Right renal cortex interstitium (tissue), 3 donors: Measurements from ENCODE around the gene SH2B3. TPM values are rescaled to one million over a fixed set of nuclear protein-coding genes. Genes with fewer than 3 reads are reported as not detected.
"Not testable (repeated sequence)": the region's sequence is repeated elsewhere in the genome, so short reads cannot be mapped to it uniquely, and the experiment has no call there.

Experiments used
- DNase-seq, 3 donors: peaks; one replicate each; pipeline ENCODE4 v3.0.0-alpha.2; 2013; ENCODE audit warnings: low read depth in 3 of 3, low spot score in 2 of 3
- polyA plus RNA-seq, 3 donors: library from polyadenylated mRNA; unstranded; fragments of 120-200 nt; gene quantifications; one replicate each; pipeline ENCODE4 v1.2.1, GENCODE V29; 2013; ENCODE audit not compliant: insufficient read length in 3 of 3

Gene SH2B3
- polyA plus RNA-seq, 3 donors: 16.8 to 19.5 (median 18.4) TPM

DNA sequence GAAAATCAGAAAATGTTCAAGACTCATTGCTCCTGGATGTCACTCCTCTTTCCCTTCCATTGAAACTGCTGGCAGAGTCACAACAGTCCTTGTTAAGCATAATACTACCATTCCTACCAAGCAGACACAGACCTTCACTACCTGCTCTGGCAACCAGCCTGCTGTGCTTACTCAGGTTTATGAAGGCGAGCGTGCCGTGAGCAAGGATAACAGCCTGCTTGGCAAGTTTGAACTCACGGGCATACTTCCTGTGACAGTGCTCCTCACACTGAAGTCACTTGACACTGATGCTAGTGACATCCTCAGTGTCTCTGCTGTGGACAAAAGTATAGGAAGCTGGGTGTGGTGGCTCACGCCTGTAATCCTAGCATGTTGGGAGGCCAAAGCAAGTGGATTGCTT, 21.1 kb upstream of the SH2B3 start:
- no peak for DNase-seq

DNA sequence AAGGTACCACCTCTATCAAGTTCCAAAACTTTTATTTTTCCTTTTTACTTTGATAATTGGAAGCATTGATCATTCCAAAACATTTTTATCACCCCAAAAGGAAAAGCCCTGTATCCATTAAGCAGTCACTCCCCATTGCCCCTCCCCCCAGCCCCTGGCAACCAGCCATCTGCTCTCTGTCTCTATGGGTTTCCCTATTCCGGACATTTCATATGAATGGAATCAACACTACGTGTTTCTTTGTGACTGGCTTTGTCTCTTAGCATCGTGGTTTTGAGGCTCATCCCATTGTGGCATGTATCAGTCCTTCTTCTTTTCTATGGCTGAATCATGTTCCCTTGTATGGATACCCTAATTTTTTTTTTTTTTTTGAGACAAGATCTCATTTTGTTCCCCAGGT, 18.8 kb upstream of the SH2B3 start:
- no peak for DNase-seq

DNA sequence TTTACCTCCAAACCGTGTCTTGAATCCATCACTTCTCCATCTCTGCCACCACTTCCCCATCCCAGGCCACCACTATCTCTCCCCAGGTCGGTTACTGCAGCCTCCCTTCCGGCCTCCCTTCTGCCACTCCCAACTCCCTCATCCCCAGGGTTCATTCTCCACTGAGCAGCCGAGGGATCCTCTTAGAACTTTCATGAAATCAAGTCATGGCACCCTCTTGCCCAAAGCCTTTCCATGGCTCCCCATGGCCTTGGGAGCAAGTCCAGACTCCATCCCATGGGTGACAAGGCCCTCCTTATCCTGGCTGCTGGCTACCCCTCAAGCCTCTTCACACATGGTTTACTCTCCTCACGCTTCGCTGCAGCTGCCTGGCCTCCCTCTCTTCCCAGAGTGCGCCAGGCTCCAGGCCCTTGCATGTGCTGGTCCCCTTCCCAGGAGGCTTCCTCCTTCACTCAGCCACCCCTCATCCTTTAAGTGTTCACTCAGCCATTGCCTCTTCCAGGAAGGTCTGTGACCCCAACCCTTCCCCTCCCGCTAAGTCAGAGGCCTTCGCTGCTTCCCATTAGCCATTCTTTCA, 17.9 kb upstream of the SH2B3 start:
- no peak for DNase-seq

DNA sequence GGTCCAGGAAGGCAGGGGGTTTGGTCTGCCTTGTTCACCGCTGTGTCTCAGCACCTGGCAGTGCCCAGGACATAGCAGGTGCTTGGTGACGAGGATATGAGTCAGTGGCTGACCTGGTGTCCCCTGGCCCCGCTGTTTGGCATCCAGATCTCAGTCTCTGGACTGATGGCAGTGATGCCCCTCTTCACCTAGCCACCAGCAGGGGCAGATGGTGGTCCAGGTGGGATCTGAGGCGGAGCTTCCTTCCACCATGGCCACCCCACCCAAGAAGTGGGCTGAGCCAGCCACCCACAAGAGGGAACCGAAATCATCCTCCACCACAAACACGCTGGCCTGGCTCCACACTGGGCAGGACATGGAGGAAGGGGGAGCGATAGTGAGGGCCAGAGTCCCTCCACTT, 16.1 kb upstream of the SH2B3 start:
- no peak for DNase-seq

DNA sequence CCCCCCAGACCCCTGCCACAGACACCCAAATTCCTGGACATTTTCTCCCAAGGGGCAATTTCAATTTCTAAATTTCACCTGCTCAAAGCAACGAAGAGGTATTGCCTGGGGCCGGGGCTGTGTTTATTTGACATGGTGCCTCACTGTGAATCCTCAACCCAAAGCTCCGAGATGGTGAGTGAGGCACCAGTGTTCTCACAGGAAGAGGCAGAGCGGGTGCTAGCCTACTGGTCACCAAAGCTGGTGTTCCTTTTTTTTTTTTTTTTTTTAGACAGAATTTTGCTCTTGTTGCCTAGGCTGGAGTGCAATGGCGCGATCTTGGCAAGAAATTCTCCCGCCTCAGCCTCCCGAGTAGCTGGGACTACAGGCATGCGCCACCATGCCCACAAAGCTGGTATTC, 14.8 kb upstream of the SH2B3 start:
- DNase-seq: no peak

DNA sequence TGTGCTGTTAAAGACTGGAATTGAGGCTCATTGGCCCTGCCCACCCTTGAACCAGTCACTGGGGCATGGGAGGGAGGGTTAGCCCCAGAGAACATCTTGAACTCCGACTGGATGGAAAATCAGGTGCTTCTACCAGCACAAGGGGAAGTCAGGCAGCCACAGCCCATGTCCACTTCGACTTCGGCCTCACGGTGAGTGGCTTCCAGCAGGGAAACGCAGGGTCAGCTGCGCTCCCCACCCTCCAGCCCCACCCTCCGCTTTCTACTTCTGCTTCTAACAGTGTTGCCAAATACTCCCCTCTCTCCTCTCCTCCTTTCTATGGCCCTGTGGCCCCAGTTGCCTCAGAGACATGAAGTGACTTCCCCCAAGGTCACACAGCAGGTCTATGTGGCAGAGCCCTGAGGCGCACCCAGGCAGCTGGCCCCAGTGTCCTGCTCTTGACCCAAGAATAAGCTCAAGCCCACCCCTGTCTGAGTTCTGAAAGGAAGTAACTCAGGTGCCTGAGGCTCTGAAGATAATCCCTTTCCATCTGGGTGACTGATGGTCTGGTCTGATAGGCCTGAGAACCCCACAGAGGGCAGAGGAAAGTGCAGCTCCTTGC, 11.9 kb upstream of the SH2B3 start:
- DNase-seq: no peak

DNA sequence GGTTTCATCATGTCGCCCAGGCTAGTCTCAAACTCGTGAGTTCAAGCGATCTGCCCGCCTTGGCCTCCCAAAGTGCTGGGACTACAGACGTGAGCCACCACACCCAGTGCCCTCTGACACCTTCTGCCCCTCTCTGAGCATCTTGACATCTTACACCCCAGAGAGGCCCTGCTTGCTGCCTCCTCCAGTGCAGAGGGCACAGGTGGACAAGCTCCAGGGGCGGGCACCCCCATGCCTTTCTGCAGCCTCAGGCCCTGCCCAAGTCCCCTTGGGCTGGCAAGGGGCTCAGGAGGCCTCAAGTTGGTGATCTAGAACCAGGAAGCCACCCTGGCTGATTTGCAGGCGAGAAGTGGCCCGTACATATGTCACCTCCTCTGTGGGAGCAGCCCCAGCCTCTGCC, 11.2 kb upstream of the SH2B3 start:
- no peak for DNase-seq

DNA sequence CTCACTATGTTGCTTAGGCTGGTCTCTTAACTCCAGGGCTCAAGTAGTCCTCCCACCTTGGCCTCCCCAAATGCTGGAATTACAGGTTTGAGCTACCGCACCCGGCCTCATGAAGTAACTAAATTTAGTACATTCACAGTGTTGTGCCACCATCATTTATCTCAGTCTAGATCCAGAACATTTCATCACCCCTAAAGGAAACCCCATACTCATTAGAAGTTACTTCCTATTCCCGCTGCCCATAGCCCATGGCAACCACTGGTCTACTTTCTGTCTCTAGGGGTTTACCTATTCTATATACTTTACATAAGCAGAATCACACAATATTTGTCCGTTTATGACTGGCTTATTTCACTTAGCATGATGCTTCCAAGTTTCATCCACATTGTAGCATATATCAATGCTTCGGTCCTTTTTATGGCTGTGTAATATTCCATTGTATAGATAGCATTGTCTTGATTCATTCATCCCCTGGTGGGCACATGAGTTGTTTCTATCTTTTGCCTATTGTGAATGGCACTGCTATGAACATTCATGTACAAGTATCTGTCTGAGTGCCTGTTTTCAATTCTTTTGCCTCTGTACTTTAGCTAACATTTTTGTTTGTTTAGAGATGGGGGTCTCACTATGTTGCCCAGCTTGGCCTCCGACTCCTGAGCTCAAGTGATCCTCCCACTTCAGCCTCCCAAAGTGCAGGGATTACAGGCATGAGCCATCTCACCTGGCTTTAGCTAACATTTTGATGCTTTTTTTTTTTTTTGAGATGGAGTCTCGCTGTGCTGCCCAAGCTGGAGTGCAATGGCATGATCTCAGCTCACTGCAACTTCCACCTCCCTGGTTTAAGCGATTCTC, 10.2 kb upstream of the SH2B3 start:
- no peak for DNase-seq

DNA sequence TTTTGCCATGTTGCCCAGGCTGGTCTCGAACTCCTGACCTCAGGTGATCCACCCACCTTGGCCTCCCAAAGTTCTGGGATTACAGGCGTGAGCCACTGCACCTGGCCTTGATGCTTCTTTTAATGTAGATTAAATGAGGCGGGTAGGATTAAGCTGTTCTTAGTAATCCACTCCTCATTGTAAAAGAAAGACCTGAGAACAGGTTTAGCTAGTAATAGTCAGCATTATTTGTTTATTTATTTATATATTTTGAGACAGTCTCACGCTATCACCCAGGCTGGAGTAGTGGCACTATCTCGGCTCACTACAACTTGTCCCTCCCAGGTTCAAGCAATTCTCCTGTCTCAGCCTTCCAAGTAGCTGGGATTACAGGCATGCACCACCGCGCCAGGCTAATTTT, 9.5 kb upstream of the SH2B3 start:
- DNase-seq: not testable (repeated sequence)

DNA sequence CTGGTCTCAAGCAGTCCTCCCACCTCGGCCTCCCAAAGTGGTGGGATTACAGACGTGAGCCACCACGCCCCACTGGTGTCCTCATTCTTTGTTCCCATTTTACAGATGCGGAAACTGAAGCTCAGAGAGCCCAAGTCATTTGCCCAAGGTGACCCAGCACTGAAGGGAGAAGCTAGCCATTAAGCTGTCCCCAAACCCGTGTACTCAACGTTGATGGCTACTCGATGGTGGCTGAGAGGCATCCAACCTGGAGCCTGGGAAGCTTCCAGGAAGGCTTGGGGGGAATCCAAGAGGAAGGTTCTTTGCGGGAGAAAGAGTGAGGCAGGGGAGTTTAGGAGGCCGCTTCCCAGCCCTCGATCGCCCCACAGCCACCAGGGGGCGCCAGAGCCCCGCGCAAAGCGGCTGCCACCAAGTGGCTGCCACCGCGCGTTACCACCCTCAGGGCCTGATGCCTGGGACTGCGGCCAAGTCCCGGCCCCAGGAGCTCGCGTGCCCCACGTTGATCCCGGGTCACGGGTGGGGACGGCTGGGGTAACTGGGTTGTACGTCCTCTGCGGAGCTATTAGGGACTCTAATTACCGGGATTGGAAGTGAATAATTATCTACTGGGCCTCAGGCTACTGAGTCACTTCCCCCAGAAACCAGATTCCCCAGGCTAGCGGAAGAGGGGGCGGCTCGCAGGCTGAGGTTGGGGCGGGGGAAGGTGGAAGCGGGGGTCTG, 8.8 kb upstream of the SH2B3 start:
- DNase-seq: peak in 1 of 3 donors; percentile 56

DNA sequence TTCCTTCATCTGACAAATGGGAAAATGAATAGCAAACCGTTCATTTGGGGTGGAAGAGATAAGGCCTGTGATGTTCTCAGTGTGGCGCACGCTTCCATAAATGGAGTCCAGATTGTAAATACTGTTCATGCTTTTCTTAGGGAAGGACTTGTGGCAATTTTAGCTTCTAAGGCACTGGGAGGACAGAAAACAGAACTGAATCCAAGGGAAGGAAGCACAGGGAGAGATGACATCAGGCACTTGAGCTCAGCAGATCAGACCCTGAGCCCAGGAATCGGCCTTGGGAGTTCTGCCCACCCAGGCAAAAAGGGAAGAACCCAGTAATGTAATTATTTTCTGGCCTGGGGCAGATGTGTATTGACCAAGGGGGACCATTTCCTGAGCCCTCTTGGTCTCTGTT, 7.2 kb upstream of the SH2B3 start:
- no peak for DNase-seq

DNA sequence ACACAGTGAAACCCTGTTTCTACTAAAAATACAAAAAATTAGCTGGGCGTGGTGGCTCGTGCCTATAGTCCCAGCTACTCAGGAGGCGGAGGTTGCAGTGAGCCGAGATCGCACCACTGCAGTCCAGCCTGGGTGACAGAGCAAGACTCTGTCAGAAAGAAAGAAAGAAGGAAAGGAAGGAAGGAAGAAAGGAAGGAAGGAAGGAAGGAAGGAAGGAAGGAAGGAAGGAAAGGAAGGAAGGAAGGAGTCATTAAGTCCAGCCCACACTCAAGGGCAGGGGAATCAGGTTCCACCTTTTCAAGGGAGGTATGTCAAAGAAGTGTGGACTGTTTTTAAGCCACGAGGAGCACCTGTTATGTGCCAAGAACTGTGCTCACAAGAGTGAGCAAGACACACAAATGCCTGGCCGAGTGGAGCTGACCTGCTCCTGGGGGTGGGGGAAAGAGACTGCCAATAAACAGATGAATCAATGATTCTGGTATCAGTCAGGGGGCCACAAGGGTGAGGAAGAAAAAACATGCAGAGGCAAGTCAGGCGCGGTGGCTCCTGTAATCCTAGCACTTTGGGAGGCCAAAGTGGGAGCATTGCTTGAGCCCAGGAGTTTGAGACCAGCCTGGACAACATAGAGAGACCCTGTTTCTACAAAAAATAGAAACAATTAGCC, 5.8 kb upstream of the SH2B3 start:
- DNase-seq: not testable (repeated sequence)

DNA sequence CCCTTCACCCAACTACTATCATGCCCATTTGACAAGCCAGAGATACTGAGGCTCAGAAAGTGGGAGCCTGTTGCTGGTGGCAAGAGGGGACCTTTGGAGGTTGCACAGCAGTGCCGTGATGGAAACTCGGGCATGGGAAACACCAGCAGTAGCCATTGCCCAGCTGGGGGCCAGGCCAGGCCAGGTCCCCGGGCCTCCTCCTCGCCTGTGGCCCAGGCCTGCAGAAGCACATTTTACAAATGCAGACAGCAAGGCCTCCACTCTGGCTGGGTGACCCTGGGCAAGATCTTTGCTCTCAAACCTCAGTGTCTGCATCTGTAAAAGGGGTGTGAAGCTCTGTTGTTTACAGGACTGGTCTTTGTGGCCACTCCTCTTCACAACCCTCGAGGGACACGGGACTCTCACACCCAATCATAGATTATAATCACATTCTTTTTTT, 4.5 kb upstream of the SH2B3 start:
- DNase-seq: no peak

DNA sequence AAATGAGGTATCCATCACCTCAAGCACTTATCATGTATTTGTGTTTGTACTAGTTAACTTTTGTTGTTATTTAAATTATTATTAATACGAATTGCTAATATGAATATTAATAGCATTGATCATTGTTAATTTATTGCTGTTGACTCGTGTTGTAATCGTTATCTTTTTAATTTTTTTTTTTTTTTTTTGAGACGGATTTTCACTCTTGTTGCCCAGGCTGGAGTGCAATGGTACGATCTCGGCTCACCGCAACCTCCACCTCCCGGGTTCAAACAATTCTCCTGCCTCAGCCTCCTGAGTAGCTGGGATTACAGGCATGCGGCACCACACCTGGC, 3.3 kb upstream of the SH2B3 start:
- not testable (repeated sequence) for DNase-seq

DNA sequence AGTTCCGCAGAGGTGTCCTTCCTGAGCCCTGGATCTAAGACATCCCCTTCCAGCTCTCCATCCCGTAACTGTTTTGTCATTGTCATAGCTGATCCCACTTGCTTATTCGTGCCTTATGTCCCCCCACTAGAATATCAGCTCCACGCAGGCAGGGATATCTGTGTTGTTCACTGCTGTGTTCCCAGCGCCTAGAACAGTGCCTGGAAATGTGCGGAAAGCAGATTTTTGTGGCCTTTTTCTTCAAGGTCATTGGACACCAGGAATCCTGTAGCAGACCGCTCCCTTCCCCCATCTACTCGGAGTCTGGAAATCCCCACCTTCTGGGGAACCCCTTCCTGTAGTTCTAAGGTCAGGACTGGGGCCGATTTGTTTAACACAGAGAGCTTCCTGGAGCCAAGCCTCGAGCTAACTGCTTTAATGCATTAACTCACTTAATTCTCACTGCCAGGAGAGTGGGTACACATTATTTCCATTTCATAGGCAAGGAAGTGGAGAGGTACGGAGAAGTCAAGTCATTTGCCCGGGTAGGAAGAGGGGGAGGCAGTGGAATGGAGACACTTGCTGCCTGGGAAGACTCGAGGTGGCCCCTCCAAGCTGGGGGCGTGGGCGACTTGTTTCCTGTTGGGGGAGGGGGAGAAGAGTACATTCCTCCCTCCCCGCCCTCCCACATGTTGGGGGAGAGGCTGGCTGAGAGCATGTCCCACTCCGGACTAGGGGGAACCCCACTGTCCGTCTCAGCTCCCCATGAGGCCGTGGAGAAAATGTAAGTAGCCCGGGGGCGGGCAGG, 1.2 kb upstream of the SH2B3 start:
- no peak for DNase-seq

DNA sequence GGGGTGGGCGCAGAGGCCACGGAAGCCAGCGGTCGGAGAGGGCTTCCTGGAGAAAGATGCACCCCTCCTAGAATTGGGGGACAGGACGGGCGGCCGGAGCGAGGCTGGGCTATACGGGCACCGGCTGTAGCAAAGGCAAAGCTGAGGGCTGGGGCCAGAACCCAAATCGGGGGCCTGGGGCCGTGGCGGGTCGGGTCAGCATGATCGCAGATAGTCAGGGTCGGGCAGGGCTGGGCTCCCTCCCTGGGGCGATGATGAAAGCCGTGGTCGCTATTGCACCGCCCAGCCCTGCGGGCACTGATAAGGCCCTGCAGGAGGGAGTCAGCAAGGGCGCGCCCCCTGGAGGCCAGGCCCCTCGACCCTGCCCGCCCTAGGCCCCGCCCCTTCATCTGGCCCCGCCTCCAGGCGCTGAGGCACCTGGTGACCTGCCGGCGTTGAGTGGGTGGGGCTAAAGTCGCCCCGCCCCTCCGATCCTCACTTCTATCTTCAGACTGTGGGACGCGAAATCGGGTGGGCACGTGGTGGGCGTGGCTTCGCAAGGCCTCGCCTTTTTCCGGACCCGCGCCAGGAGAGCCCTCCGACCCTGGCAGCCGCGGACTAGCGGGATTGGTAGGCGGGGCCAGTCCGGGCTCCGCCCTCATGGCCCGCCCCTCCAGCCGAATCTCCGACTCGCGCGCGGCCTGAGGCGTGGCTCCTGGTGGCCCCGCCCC, 419 bp upstream of the SH2B3 start:
- peak; percentile 61 to 68 (median 65) for DNase-seq

DNA sequence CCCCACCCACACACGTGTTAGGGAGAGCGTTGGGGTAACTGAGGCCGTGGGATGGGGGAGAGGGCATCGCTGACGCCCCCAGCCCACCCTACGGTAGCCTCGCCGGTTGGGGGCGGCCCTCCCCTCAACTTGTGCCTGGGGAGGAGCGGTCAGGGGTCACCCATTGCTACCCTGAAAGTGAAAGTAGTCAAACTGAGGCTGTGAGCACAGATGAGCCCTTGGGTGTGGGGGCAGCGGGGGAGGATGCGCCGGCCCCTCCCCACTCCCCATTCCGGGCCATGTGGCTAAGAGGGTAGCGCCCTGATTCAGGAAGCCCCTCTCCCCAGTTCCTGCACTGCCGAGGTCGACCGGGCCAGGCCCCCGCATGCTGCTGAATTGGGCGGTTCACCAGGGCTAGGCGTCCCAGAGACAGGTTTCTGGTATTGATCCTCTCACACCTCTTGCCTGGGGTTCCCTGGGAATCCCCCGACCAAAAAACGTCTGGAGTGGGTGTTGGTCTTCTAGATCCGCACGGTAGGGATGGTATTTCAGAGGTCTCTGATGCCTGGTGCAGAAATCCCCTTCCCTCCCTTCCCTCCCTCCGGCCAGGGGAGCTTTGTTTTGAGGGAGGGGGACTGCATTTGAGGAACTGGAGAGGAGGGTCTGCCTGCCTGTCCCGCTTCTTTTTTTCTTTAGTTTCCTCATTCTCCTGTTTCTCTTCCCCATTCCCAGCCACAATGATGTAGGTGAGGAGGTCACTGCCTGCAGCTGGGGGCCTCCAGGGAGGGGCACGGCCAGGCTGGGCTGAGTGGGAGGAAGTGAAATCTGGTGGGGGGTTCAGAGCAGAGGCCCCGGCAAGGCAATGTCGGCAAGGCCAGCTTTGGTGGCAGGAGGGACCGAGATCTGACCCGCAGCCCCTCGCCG, 1.0 kb downstream of the SH2B3 start:
- no peak for DNase-seq

DNA sequence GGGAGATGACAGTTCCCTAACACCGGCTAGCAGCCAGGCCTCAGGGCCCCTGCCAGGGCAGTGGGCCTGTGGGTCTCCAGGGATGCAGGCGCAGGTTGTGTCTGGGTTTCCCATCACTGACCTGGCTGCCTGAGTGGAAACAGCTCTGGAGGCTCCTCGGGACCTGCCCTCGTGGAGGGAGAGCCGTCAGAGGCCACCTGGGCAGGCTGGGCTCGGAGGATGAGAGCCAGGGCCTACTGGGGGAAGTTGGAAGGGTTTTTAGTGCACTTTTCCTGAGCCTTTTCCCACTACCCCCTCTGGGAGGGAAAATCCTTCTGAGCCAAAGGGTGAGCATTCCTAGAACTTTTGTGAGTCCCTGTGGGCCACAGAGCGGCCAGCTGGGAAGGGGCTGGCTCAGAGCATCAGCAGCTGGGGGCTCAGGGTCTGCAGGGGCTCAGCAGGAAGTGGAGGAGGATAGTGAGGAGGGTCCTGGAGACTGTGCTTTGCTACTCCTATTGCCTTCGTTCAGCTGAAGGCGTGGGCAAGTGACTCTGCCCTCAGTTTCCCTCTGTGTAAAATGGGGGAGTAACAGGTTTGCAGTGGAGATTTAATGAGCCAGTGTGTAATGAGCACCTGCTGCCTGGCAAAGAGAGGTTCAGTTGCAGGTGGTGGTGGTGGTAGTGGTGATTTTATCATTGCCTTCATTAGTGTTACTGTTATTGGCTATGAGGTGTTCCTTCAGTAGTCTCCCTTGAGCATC, 1.8 kb downstream of the SH2B3 start:
- DNase-seq: no peak
